Stimulated activated naive B cell treated with anti-CD40 and anti-IgM and Interleukin-4, amounts not matched to agents 10 μg/mL and 1 μg/mL and 100 μg/mL, for 72 hours (primary cell): ENCODE measurements around the gene DDX27.

Experiments
- ATAC-seq, 2 donors: fragments of 150-1000 bp; cut with Tn5 transposase; replicated peaks; 2 replicates each; pipeline ENCODE4 v1.10.0; 2021; ENCODE audit warnings: moderate library complexity in 1 of 2
- DNase-seq: peaks from one replicate; pipeline ENCODE4 v3.0.0; 2021
- H3K27ac Mint-ChIP-seq: one replicate; pipeline ENCODE4 v1.8.0; 2022; ENCODE audit warnings: mild to moderate bottlenecking, mixed read lengths
- H3K27me3 Mint-ChIP-seq, 2 donors: one replicate each; pipeline ENCODE4 v1.8.0; 2022; ENCODE audit warnings: mixed read lengths in 2 of 2
- H3K36me3 Mint-ChIP-seq, 2 donors: one replicate each; pipeline ENCODE4 v1.8.0; 2022; ENCODE audit warnings: mixed read lengths in 2 of 2, mild to moderate bottlenecking in 1 of 2
- H3K4me1 Mint-ChIP-seq, 2 donors: one replicate each; pipeline ENCODE4 v1.8.0; 2022; ENCODE audit warnings: mixed read lengths in 2 of 2, mild to moderate bottlenecking in 1 of 2
- H3K4me3 Mint-ChIP-seq, 2 donors: one replicate each; pipeline ENCODE4 v1.8.0; 2022; ENCODE audit warnings: mild to moderate bottlenecking in 2 of 2, mixed read lengths in 2 of 2, moderate library complexity in 1 of 2
- H3K9me3 Mint-ChIP-seq, 2 donors: one replicate each; pipeline ENCODE4 v1.8.0; 2022; ENCODE audit warnings: mixed read lengths in 2 of 2, mild to moderate bottlenecking in 1 of 2

DDX27 gene

DNA sequence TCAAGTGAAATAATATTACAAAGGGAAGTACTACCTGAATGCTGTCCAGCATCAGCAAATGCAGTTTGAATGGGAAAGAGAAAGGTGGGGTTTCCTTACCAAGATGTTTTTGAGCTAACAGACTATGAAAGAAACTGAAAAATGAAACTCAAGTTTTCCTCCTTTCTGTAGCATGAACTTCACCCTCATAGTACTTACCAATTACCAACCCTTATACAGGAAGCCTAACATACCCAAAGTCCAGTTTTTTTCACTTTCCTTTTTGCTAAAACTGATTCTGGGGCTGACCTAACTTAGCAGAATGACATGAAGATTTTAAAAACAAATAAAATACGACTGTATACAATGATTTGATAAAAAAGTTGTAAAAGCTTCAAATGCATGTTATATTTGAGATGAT, 53.4 kb downstream of the DDX27 start:
- peak overlapping the region; percentile 34 to 50 for H3K4me3 Mint-ChIP-seq
- peak overlapping the region; percentile 68 for H3K27ac Mint-ChIP-seq
- H3K4me1 Mint-ChIP-seq = peaks cover 34 to 72% of the 10 kb centered on the region in 2 donors
- peaks cover 55 to 63% of the 10 kb centered on the region in 2 donors for H3K36me3 Mint-ChIP-seq
- no peak for DNase-seq
- H3K9me3 Mint-ChIP-seq = peaks cover 0 to 3% of the 10 kb centered on the region in 2 donors
- H3K27me3 Mint-ChIP-seq = no peaks in the 10 kb centered on the region
- ATAC-seq = no peak

DNA sequence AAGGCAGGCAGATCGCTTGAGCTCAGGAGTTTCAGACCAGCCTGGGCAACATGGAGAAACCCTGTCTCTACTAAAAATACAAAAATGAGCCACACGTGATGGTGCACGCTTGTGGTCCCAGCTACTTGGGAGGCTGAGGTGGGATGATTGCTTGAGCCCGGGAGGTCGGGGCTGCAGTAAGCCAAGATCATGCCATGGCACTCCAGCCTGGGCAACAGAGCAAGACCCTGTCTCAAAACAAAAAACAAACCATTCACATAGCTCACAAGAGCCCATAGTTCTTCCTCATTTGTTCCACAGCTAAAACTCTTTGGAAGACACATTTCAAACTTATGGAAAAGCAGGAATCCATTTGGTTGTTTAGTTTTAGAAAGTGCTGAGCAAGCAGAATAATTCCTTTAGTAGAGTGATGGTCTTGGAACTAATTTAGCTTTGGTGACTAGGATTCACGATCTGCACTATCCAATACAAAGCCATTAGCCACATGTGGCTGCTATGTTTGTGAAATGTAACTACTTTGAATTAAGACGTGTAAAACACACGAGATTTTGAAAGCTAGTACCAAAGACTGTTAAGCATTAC, 54.6 kb downstream of the DDX27 start:
- no peak for ATAC-seq

DNA sequence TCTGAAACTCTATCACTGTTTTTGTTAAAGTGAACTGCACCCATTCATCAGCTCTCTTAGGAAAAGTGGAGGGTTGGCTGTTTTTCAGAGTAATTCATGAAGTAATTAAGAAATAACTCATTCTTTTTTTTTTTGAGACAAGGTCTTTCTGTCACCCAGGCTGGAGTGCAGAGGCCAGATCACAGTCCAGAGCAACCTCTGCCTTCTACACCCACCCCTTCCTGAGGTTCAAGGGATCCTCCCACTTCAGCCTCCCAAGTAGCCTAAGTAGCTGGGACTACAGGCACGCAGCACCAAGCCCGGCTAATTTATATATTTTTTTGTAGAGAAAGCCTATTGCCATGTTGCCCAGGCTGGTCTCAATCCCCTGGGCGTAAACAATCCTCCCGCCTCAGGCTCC, 56.0 kb downstream of the DDX27 start:
- H3K4me1 Mint-ChIP-seq = peaks cover 31 to 57% of the 10 kb centered on the region in 2 donors
- H3K36me3 Mint-ChIP-seq = peaks cover 50 to 61% of the 10 kb centered on the region in 2 donors
- peak overlapping the region; percentile 59 to 63 for H3K4me3 Mint-ChIP-seq
- no peak for ATAC-seq
- H3K27ac Mint-ChIP-seq = peak overlapping the region; percentile 83
- DNase-seq = no peak
- peaks cover 0 to 5% of the 10 kb centered on the region in 2 donors for H3K27me3 Mint-ChIP-seq
- peaks cover 3% of the 10 kb centered on the region in 2 donors for H3K9me3 Mint-ChIP-seq

More for the DNA sequence above, 54.6 kb downstream of the DDX27 start:
- H3K27me3 Mint-ChIP-seq = peaks cover 0 to 5% of the 10 kb centered on the region in 2 donors
- peaks cover 50 to 61% of the 10 kb centered on the region in 2 donors for H3K36me3 Mint-ChIP-seq
- H3K4me1 Mint-ChIP-seq = peaks cover 34 to 67% of the 10 kb centered on the region in 2 donors
- peaks cover 0 to 3% of the 10 kb centered on the region in 2 donors for H3K9me3 Mint-ChIP-seq
- no peak for DNase-seq
- no peak overlapping the region for H3K4me3 Mint-ChIP-seq
- H3K27ac Mint-ChIP-seq = no peak overlapping the region

DNA sequence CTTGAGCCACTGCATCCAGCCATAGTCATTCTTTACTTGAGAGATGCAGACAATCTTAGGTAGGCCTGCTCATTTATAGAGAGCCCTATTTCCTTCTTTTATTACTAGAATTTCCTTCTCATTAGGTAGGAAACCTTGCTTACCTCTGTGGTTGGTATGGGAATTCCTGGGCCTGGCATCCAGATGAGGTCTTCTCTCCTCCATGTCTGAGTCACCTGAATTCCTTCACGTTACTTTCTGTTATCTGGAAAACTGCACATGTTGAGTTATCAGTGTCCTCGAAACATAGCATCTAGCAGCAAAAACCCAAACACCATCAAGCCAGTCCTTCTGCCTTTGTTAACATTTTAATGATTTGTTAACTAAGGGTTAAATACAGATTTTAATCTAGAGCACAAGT, 56.4 kb downstream of the DDX27 start:
- peaks cover 50 to 61% of the 10 kb centered on the region in 2 donors for H3K36me3 Mint-ChIP-seq
- H3K4me3 Mint-ChIP-seq = peak overlapping the region; percentile 59 to 63
- DNase-seq (no peak), ATAC-seq (no peak)
- H3K27ac Mint-ChIP-seq = peak overlapping the region; percentile 83
- peaks cover 4% of the 10 kb centered on the region in 2 donors for H3K9me3 Mint-ChIP-seq
- H3K27me3 Mint-ChIP-seq = peaks cover 0 to 5% of the 10 kb centered on the region in 2 donors
- H3K4me1 Mint-ChIP-seq = peaks cover 28 to 54% of the 10 kb centered on the region in 2 donors

DNA sequence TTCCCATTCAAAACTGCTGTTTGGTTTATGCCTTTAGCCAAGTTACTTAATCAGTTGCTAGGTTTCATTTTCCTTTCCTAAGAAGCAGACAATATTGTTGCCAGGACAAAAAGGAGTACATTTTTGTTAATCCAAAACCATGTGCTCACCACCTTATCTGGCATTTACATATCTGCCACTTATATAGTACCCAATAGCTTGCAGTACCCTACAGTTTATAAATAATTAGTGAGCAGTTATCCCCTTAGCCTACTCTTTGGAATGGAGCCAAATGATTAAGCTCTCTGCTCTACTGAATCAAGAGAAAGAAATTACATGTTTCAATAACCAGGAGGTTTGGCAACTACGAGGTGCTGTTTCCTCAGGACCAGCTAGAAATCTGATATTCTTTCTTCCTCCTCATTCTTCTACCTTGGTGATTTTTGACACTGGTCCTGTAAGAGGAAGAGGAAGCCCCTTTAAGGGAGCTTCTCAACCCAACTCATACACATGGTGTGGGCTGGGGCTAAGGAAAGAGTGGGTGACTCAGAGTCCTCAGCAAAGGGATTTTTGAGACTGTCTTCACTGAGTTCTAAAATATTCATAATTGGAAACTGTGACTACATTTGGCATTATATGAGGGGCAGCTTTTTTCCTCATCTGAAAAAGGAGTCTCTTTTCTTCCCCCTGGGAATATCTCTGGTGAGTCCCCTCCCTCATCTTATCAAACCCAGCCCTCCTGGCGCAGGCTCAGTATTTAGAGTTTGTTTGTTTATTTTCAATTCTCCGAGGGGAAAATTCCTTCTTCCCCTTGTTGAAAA, 57.1 kb downstream of the DDX27 start:
- Mint-ChIP-seq H3K27me3 (peaks cover 0 to 5% of the 10 kb centered on the region in 2 donors), H3K27ac (peak overlapping the region; percentile 99), H3K4me3 (peak overlapping the region; percentile 92 to 95), H3K4me1 (peaks cover 30 to 53% of the 10 kb centered on the region in 2 donors), H3K9me3 (peaks cover 8% of the 10 kb centered on the region in 2 donors), H3K36me3 (peaks cover 50 to 61% of the 10 kb centered on the region in 2 donors)
- DNase-seq = peak; percentile 69
- peak; percentile 64 to 66 for ATAC-seq

DNA sequence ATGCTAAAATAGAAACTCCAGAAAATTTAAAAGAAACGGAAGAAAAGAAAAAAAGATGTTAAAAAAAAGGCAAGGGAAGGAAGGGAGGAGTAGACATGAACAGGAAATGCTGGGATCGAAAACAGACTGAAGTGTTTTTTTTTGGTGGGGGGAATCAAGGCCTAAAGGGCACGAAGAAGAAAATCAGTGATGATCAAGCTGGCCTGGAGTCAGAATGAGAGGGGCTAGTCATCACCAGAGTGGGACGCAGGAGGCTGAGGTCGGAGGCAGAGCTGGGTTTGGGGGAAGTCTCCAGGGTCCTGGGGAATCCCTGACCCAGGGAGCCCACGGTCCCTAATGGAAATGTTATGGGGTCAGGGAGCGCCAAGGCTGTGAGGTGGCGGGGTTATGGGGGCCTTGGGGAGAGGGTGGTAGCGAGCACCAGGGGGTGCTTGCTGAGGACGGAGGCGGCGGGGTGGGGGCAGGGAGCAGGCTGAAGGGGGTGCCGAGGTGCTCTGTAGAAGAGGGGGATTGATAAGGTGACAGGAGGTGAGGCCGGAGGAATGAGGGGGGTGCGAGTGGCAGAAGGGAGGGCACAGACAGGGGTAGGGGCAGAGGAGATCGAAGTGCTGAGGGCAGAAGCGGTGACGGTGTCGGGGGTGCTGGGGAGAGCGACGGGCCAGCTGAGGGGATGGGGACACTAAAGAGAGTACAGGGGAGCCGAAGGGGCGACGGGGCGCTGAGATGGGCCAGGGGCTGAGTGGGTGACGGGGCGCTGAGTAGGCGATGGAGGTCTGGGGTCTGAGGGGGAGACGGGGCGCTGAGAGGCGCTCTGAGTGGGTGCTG, 58.0 kb downstream of the DDX27 start:
- peaks cover 35 to 56% of the 10 kb centered on the region in 2 donors for H3K4me1 Mint-ChIP-seq

DNA sequence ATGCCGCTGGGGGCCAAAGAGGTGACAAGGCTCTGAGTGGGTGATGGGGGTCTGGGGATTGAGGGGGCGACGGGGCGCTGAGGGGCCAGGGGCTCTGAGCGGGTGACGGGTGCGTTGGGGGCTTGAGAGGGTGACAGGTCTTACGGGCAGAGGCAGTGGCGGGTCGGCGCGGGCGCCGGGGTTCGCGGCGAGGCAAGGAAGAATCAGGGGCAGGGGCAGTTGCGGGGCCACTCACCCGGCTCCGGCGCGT, 58.5 kb downstream of the DDX27 start:
- H3K9me3 Mint-ChIP-seq = peaks cover 17 to 18% of the 10 kb centered on the region in 2 donors
- DNase-seq (no peak), ATAC-seq (no peak)
- peaks cover 57 to 68% of the 10 kb centered on the region in 2 donors for H3K36me3 Mint-ChIP-seq
- peaks cover 37 to 56% of the 10 kb centered on the region in 2 donors for H3K4me1 Mint-ChIP-seq
- peaks cover 0 to 5% of the 10 kb centered on the region in 2 donors for H3K27me3 Mint-ChIP-seq
- peak overlapping the region; percentile 92 to 95 for H3K4me3 Mint-ChIP-seq
- H3K27ac Mint-ChIP-seq = peak overlapping the region; percentile 99

More for the DNA sequence above, 58.0 kb downstream of the DDX27 start:
- peaks cover 12 to 13% of the 10 kb centered on the region in 2 donors for H3K9me3 Mint-ChIP-seq
- ATAC-seq (peak; percentile 48), DNase-seq (peak; percentile 81)
- peak overlapping the region; percentile 92 to 95 for H3K4me3 Mint-ChIP-seq
- peak overlapping the region; percentile 99 for H3K27ac Mint-ChIP-seq
- peaks cover 0 to 5% of the 10 kb centered on the region in 2 donors for H3K27me3 Mint-ChIP-seq
- H3K36me3 Mint-ChIP-seq = peaks cover 54 to 66% of the 10 kb centered on the region in 2 donors

DNA sequence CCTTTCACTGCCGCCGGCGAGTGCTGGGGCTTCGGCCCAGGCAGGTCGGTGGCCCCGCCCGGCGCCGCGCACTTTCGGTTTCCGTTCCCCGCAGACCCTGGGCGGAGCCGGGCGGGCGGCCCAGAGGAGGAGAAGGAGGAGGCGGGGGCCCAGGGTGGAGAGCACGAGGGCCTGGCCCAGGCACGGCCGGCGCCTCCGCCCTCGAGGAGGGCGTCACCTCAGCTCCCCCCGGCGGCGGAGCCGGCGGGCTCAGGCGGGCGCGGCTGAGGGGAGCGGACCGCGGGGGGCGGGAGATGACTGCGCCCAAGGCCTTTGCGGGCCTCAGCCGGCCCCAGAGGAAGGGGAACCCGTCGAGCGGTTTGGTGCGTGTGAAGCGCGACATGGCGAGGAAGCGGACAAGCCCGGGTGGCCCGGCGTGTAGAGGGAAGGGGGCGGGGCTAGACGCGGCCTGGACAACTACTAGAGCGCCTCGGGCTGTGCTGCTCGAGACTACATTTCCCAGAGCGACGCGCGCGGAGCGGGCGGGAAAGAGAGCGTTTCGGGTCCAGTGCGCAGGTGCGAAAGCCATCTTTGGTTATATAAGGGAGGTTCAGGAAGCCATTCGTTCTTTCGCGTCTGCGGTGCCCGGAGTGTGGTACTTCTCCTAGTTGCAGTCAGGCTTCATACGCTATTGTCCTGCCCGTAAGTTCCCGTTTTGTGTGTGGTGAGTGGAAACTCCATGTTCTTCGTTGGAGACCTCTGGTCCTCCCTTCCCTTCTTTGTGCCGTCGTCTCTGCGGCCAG, 59.0 kb downstream of the DDX27 start, which contains the start of gene ZNFX1:
ZNFX1 (minus strand) TSS at position 22 of the 782 bp plus-strand sequence. CDS start 2,218 bp downstream, outside the sequence.
- H3K4me3 Mint-ChIP-seq = peak within 1 kb of the TSS; percentile 92 to 95
- peak; percentile 97 for DNase-seq
- peak within 1 kb of the TSS; percentile 99 for H3K27ac Mint-ChIP-seq
- H3K27me3 Mint-ChIP-seq = peaks cover 0 to 5% of the 10 kb centered on the region in 2 donors
- peaks cover 42 to 58% of the 10 kb centered on the region in 2 donors for H3K4me1 Mint-ChIP-seq
- peaks cover 60 to 72% of the 10 kb centered on the region in 2 donors for H3K36me3 Mint-ChIP-seq
- peak; percentile 74 to 82 for ATAC-seq
- H3K9me3 Mint-ChIP-seq = peaks cover 20 to 23% of the 10 kb centered on the region in 2 donors

DNA sequence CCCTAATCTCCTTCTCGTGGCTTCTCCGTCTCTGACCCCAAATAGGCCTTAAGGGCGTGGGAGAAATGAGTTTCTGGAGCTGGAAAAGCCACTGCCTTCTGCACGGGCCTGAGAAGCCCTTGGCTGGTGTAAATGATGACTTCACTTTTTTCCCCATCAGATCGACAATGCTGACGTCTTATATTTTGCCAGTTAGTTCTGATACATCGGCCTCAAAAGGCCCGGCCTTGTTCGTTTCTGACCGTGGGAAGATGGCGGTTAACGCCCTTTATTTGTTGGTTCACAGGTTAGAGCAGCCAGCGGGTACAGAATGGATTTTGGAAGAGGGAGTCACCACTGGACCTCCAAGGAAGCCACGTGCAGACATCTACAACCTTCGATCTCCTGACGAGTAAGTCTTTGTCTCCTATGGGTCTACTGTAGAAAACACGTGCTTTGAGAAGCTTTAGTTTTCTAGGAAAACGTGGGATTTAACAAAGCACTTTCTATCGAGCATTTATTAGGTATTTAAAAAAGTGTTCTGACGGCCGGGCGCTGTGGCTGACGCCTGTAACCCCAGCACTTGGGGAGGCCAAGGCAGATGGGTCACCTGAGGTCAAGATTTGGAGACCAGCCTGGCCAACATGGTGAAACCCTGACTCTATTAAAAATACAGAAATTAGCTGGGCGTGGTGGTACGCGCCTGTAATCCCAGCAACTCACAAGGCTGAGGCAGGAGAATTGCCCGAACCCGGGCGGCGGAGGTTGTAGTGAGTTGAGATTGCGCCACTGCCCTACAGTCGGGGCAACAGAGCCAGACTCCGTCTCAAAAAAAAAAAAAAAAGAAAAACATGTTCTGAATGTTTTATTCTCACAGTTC, 59.8 kb downstream of the DDX27 start:
- Mint-ChIP-seq H3K36me3 (peaks cover 68 to 80% of the 10 kb centered on the region in 2 donors), H3K27ac (peak overlapping the region; percentile 99), H3K4me3 (peak overlapping the region; percentile 92 to 95), H3K4me1 (peaks cover 50 to 66% of the 10 kb centered on the region in 2 donors), H3K27me3 (peaks cover 0 to 5% of the 10 kb centered on the region in 2 donors), H3K9me3 (peaks cover 26 to 32% of the 10 kb centered on the region in 2 donors)
- DNase-seq (no peak), ATAC-seq (no peak)

DNA sequence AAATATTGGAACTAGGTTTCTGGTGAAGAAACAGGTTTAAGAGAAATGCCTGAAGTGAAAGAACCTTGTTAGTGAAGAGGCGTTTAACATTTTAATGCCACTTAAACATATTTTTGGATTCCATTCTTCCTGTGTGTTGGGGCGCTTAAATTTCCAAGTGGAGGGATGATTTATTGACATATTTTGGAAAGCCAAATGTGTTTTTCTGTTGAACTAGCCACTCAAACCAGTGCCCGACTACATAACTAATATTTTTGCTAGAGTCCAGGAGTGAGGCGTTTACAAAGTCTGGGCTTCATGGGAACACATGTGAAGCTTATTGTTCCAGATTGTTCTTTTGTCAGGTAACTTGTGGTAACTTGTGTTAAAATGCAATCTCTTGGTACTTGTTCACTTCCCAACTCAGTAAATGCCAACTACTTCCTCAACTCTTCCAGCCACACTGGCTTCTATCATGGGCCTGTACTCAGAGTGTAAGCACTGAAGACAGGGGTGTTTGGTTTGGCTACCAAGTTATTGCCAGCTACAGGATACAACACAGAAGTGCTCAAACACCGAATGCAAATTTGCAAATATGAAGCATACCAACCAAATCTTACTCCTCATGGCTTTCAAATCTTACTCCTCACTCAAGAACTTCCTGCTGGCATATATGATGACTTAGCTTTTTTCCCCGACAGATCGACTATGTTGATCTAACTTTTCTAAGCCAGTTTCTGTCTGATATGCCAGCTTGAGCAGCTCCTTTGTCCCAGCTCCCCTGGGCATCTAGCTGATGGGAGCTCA, 60.7 kb downstream of the DDX27 start:
- H3K36me3 Mint-ChIP-seq = peaks cover 76 to 88% of the 10 kb centered on the region in 2 donors
- ATAC-seq (no peak), DNase-seq (no peak)
- H3K9me3 Mint-ChIP-seq = peaks cover 28 to 34% of the 10 kb centered on the region in 2 donors
- peaks cover 54 to 75% of the 10 kb centered on the region in 2 donors for H3K4me1 Mint-ChIP-seq
- peak overlapping the region; percentile 99 for H3K27ac Mint-ChIP-seq
- H3K4me3 Mint-ChIP-seq = peak overlapping the region; percentile 92 to 95
- peaks cover 0 to 5% of the 10 kb centered on the region in 2 donors for H3K27me3 Mint-ChIP-seq

DNA sequence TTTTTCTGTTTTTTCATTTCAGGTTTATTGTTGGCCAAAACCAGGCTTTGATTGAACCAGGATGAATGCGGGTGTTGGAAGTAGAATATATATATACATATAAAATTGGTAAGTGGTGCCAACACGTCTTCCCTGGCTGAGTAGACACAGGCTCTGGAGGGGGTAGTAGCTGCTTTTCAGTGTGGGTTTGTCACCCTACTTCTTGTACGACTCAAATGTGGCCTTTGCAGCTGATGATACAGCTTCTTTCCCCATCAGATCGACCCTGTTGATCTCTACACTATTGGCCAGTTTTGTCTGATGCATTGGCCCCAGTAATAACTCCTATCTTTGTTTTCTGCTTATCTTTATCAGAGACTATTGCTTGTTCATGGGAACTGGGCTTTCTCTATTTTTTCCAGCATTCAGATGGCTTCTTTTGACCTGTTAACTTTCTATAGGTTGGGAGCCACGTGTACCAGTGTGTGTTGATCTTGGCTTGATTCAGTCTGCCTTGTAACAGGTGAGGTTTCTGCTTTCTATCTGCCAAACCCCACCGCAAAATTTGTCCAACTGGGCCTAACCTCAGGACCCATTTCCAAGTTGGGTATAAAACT, 61.3 kb downstream of the DDX27 start:
- peaks cover 58 to 76% of the 10 kb centered on the region in 2 donors for H3K4me1 Mint-ChIP-seq
- peaks cover 32 to 39% of the 10 kb centered on the region in 2 donors for H3K9me3 Mint-ChIP-seq
- no peak for ATAC-seq
- H3K27ac Mint-ChIP-seq = peak overlapping the region; percentile 99
- no peak for DNase-seq
- peaks cover 78 to 89% of the 10 kb centered on the region in 2 donors for H3K36me3 Mint-ChIP-seq
- peaks cover 0 to 5% of the 10 kb centered on the region in 2 donors for H3K27me3 Mint-ChIP-seq
- peak overlapping the region; percentile 92 to 95 for H3K4me3 Mint-ChIP-seq
